Eye (tissue), 1 donor: ENCODE measurements around the gene PABPN1.
A peak's percentile ranks its signal among the peaks of the same experiment; 100 is the strongest.

Source experiments
- DNase-seq: peaks from one replicate; pipeline ENCODE4 v3.0.0-alpha.2; 2015

Gene PABPN1

DNA sequence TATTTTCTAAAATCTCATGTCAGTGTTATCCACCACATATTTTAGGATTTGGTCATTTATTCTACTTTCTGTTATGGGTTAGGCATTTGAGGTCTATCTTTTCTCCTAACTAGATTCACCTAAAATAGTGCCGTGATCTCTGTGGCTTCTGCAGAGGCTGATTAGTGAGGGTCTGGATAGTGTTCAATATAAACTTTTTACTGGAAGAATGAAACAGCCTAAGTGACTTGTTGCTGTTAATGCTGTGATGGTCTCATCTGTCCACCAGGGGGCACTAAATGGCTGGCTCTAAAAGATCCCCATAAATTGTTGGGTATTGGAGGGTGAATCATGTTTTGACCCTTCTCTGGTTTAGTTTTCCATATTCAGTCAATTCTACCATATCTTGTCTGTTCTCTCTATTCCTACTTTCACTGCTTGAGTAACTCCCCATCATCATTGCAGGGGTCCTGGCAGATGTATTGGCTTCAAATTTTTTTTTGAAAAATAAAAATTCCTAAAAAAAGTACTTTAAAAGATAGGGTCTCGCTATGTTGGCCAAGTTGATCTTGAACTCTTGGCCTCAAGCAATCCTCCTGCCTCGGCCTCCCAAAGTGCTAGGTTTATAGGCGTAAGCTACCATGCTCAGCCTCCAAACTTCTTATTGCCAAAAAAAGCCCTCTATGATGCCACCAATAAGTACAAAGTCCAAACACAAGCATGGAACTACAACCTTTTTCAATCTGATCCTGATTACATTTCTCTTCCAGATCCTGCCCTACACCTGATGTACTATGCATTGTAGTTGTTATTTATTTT lies 6.9 kb downstream of the PABPN1 start:
- peak; percentile 94 for DNase-seq

DNA sequence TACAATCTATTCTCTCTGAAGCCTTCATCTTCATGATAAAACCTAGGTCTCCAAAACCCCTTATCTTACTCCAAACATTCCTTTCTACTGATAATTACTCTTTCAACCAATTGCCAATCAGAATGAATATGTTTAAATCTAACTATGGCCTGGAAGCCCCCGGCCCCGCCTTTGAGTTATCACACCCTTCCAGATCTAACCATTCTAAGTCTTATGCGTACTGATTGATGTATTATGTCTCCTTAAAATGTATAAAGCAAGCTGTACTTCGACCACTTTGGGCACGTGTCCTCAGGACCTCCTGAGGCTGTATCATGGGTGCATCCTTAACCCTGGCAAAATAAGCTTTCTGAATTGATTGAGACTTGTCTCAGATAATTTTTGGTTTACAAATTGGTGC lies 14.4 kb downstream of the PABPN1 start:
- DNase-seq = no peak

DNA sequence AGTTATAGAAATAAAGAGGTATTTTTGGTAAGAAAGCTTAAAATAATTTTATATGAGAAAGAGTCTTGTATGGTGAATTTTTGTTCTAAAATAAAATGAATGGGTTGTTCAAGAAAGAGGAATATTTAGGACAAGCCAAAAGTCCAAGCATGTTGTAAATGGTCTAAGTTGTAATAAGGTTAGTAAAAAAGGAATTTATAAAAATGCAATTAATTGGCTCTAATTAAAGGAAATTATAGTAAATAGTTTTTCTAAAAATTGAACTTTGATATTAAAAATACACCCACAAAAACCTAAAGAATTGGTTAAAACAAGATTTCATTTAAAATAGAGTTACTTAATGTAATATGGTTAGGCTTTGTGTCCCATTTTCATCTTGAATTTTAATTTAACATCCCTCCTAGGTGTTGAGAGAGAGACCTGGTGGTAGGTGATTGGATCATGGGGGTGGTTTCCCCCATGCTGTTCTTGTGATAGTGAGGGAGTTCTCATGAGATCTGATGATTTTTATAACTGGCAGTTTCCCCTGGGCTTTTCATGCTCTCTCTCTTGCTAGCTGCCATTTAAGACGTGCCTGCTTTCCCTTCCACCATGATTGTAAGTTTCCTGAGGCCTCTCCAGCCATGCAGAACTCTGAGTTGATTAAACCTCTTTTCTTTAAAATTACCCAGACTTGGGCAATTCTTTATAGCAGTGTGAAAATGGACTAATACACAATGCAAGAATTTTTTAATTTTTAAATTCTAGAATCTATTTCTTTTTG lies 18.4 kb downstream of the PABPN1 start:
- DNase-seq = no peak

DNA sequence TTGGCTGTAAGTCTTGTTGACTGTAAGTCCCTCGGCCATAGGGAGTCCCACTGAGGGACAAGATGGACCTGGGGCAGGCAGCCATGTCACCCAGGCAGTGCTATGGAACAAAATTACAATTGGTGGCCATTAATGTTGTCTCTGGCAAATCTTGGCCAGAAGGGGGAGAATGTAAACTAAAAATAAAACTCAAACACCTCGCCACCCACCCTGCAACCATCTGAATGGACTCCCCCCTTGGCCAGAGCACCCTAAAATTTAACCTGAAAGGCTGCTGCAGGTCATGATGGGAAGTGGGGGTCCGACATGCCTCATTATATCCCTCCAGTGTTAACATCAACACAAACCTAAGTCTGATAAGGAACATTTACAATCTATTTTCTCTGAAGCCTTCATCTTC lies 23.2 kb downstream of the PABPN1 start:
- no peak for DNase-seq

DNA sequence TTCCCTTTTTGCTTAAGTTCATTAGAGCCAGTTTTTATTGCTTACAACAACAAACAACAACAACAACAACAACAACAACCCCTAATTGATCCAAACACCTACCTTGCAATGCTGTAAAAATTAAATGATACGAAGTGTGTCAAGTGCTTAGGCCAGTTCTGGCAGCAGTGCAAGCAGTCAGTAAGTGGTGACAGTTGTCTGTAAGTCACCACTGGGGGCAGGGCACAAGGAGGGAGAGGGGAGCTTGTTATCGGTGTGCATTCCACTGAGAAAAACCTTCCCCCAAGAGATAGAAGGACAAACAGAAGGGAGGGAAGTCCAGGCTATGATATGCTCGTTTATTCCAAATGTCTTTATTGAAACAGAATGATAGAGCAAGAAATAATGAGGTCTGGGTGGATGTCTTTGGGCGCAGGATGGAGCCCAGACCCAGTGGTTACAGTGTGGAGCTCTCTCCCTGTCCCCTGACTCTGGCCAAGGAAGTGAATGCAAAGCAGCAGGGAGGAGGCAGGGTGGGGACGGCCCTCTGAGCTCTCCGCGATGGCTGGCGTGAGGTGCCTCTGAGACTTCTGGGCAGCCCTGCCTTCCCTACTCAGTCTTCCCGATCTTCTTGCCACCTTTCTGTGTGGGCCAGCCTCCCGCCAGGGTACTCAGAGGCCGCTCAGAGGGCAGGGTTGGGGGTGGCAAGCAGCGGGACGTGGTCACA lies 24.9 kb downstream of the PABPN1 start:
- no peak for DNase-seq

DNA sequence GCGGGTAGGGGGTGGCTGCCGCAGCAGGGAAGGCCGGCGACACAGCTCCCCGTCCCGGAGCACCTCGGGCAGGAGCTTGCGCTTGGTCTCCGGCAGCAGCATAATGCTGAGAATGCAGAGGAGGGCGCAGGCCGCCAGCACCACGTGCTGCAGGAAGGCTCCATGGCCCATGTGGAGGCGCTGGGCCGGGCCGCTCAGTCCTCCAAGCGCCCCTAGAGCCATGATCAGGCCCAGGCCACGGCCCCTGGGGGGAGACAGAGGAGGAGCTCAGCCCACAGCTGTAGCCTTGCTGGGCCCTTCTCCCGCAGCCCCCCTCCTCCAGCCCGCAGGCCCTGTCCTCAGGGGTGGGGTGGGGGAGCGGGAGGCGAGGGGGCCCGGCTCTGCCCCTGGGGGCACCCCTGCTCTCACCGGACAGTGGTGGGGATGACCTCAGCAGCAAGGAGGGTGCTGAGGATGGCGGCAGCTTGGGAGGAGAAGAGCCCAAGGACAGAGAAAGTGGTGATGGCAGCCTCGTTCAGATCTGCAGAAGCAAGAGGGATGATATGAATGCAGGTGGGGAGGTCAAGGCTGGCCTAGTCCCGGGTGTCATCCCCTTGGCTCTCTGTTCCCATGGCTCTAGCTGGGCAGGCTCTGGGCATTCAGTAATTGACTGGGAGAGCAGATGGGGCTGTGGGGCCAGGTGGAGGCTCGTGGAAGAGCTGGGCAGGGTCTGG lies 25.6 kb downstream of the PABPN1 start:
- no peak for DNase-seq

DNA sequence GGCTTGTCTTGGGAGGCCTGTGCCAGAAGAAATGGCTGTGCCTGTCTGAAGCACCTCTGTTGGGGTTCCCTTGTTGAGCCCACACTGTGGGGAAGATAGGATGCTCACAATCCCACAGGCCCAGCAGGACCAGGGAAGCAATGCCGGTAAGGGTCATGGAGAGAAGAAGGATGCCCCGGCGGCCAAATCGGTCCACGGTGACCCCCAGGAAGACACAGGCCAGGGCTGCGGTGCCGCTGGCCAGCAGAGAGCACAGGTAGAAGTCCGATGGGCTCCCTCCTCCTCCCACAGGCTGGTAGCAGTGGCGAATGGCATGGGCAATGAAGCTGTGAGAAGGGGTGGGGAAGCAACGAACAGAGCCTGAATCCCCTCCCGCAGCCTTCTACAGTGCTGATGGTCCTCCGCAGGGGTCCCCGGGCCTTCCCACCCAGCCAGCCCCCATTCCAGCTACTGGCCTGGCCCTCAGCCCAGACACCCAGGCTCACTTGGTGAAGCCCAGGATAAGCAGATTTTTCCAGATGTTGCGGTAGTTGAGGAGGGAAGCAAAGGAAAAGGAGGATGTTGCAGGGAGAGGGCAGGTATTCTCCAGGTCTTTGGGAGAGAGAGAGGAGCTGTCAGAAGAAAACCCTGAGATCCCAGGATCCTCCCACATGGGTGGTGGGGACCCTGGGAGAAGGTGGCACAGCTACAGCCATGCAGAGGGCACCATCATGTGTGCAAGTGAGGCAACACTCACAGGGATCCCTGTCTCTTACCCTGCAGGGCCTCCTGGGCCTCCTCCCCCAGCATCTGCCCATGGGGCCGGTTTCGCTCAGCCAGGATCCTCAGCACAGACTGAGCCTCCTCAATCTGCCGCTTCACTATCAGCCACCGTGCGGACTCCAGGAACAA lies 26.4 kb downstream of the PABPN1 start:
- no peak for DNase-seq

DNA sequence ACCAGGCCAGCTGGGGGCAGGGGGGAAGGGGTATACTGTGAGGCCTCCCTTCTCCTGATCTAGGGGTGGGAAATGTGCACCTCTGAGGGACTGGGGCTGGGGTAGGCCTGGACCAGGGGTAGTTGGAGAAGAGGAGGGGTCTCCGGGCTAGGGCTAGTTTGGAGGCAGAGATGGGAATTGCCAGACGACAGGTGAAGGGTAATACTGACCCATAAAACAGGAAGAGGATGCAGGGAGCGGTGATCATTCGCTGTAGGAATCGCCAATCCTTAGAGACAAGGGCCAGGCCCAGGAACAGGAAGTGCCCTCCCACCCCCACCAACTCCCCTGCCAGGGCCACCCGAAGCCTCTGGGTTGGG lies 27.0 kb downstream of the PABPN1 start:
- DNase-seq = no peak

DNA sequence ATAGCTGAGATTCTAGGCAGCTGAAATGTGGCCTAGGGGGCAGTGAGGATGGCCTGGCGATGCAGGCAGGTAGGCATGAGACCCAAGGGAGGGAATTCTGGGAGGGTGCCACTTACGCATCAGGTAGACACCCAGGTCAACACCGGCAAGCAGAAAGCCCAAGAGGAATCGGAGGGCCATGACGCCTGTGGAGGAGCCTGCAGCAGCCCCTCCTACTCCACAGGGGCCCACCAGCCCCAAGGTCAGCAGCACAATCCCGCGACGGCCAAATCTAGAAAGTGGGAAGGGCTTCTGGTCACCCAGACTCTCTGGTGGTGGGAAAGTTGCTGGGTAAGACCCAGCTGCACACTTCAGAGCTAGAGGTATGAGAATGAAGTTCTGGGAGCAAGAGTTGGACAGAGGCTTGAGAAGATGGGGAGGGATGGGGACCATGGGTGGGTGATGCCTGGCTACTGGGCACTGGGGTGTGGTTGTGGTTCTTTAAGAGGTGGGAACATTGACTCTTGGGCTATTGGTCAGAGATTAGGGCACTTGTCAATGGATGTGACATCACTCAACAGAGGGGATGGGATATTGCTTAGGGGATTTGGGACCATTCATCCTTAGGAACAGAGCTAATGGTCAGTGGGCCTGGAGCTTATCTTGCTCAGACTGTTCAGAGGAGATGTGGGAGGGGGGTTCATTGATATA lies 28.0 kb downstream of the PABPN1 start:
- DNase-seq = no peak

DNA sequence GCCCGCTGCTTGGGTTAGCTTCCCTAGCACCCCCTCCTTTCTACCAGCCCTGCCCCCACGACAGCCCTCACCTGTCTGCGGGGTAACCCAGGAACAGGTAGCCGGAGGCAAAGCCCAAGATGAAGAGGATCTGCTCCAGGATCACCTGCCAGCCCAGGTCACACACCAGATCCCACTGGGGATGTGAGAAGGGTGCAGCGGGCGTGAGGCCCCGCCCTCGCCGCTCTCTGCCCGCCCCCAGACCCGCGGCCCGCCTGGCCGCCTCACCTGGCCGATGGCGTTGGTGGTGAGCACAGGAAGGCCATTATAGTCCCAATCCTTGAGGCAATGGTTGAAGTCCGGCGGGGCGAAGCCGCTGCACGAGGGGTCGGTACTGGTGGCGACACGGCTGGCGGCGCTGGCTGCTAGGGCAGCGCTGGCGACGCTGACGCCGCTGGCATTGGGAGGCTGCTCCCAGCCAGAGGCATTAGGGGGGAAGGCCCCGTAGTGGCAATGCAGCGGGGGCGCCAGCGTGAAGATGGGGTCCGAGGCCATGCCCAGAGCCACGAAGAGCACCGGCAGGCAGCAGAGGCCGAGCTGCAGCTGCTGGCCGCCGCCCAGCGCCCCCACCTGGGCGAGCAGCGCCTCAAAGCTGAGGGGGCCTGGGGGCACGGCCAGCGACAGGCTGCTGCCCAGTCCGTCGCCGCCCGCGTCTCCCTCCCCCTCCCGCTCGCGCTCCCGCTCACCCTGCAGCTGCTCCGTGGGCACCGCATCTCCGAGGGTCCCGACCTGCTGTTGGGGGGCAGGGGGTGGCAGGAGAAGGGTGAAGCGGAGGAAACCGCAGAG lies 30.6 kb downstream of the PABPN1 start:
- DNase-seq = no peak

DNA sequence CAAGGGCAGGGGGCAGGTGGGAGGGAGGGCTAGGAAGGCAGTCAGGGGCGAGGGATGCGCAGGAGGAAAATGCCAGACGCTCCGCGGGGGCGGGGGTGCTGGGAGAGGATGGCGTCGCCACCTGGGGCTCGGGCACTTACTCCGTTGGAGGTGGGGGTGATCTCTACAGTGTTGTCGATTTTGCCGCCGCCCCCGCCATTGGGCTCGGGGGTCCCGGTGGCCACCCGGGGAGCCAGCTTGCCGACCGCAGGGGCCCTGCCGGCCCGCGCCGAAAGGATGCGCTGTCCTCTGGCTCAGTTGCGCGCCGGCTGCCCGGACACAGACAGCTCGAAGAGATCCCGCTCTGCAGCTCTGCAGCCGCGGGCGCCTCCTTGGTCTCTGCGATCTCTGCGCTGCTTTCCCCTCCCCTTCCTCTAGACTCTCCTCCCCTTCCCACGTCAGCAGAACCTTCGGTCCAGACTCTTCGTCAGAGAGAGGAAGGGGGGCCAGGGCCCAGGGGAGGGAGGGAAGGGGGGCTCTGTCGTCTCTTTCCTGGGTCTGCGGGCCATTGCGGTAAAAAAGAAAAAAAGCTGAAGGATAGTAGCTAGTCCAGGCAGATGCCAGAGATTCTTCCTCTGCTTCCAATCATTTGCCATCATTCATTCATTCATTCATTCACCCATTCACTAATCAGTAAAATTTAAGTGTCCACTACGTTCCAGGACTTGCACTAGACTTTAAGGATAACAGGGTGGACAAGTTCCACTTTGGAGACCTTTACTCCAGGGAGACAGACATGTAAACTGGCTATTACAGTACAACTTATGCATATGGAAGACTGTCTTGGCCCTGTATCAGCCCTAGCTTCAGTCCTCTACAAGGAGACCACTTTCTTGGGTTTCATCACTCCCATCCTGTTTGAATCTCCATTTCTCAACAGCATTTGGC lies 31.5 kb downstream of the PABPN1 start, which contains the start of gene SLC22A17:
Gene SLC22A17, minus strand, starts transcription at position 382 of the 927 bp plus-strand sequence.
- peak; percentile 96 for DNase-seq

DNA sequence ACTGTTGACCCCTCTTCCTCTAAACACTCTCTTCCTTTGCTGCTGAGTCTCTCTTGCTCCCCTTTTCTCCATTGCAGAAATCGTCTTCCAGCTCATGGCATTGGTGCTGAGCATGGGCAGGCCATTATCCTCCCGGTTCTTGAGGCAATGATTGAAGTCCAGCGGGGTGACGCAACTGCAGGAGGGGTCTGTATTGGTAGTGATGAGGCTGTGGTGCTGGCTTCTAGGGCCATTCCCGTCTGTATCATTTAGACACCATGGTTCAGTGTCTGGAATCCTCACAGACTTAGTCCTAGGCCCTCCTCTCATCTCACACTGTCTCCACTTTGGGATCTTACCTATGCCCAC lies 32.1 kb downstream of the PABPN1 start:
- DNase-seq = no peak

DNA sequence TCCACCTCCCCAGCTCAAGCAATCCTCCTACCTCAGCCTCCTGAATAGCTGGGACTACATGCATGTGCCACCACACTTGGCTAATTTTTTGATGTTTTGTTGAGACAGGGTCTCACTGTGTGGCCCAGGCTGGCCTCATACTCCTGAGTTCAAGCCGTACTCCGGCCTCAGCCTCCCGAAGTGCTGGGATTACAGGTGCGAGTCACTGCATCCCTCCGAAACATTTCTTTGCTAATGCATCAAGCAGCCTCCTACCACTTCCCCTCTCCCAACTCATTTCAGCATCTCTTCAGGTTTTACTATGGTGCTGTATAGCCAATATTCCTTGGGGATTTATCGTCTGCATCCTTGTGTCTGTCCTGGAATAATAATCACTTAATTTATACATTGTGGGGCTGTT lies 33.7 kb downstream of the PABPN1 start:
- DNase-seq = no peak

DNA sequence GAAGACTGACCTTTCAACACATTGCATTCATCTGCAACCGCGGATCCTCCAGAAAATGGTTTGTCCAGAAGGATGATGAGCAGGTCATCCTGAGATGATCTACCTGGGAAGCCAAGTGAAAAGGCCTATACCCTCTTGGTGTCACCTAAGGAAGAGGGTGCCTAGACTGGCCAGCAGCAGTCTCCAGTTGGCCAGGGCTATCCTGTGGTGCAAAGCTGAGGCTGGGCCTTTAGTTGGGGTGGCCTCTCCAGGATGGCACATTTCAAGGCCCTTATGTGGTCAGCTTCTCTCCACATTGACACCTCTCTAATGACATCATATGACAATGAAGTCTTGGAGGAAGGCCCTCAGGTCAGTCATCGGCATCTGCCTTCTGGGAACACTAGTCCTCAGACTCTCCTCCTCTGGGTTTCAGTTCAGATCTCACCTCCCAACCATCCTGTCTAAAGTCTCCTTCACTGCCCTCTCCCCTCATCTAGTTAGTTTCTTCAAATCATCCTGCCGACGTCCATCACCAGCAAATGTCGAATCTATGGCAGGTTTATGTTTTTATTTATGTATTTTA lies 34.7 kb downstream of the PABPN1 start:
- DNase-seq = no peak

DNA sequence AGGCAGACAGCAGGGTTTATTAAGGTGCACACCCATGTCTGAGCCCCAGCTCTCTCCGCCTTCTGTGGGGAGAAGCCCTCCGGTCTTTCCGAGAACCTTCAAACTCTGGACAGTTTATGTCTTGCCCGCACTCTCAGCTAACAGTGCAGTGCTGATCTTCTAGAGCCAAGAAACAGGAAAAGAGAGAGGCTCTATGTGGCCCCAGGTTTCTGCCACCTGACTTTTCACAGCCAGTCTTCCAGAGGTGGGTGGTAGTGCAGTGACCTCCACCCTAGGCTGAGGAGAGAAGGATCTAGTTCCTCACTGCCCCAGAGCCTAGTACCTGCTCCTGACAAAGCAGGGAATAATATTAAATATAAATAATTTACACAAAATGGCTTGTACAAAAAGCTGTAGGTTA lies 35.4 kb downstream of the PABPN1 start:
- DNase-seq = no peak

DNA sequence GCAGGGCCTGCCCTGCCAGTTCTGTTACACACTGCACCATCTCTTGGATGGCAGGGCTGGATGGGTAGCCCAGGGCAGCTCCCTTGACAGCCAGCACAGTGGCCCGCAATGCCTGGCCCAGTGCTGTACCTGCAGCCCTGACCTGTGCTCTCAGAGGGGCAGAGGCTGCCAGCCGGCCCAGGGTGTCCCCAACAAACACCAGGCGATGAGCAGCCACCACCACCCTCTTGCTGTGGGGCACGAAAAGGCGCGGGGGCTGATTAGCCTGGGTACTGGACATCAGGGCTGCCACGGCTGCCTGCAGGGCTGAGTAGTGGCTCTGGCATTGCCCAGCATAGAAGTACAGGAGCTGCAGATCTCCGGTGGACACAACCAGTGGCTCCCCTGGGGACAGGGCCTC lies 36.0 kb downstream of the PABPN1 start:
- no peak for DNase-seq

DNA sequence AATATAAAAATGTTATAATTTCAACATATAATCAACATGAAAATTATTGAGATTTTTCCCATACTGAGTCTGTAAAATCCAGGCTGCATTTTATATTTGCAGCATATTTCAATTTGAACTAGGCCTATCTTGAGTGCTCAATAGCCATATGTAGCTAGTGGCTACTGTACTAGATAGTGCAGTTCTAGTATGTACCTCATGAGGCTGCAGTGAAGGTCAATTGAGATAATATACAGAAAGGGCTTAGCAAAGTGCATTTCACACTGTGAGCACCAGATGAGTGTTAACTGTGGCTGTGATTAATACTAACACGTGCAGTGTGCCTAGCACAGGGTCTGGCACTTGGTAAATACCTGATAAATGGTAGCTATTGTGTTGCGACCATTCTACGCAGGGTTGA lies 36.8 kb downstream of the PABPN1 start:
- DNase-seq = no peak

DNA sequence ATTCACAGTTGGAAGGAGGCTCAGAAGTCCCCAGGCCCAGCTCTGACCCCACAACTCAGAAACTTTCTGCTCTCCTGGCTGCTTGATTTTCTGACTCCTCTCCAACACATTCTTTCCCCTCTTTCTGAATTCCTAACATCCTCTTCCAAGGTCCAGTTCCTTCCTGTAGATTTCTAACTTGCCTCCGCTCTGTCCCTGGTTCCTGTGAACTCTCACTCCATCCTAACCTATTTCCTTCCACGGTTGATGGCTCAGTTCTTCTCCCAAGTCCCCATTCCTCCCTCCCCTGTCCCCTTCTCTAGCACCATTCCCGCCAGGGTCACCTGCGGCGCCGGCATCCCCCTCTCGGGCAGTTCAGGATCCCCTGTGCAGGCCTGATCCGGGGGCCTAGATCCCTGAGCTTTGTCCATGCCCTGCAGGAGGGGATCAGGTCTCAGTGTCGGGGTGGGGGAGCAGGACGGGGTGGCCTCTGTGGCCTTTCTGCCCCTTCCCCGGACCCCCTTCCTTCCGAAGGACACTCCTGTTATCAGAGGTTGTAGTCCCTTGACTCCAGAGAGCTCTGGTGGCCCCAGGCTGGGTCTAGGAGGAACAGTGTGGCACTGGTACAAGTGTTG lies 37.4 kb downstream of the PABPN1 start:
- no peak for DNase-seq

DNA sequence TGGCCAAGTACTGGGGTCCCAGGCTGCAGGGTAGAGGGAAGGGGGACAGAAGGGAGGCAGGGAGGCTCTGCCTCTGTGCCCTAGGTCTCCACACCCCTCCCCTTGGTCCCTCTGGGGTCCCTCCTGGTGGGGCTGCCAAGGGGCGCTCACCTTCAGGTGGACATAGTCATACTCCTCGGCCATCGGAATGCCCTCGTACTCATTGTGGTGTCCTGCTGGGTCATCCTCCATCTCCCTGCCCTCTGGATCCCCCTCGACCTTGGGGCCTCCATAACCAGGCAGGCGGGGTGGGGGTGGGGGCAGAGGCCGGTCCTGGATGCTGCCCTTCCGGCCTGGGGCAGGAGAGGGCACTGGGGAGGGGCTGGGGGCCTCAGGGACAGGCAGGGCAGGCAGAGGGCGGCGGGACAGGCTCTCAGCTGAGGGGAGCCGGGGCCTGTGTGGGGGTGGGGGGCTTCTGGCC lies 37.9 kb downstream of the PABPN1 start:
- DNase-seq = no peak
